ENCODE measurements around the gene TIAL1. TPM values are rescaled to one million over a fixed set of nuclear protein-coding genes. Genes with fewer than 3 reads are reported as not detected.

The TIAL1 gene
- total and polyA plus RNA-seq, 2 of the 4 experiments (the other 2 are of a cell fraction): 28.0 to 83.5 TPM

GRCh38 chr10:119642556-119643111, 45.9 kb upstream of the TIAL1 start (continued):
- no peak for TF ChIP-seq CTCF (conservative IDR thresholded peaks at IDR 0.05; ENCODE audit: low read depth, low read length)
- no peak for TF ChIP-seq CEBPB (IDR thresholded peaks at IDR 0.05; ENCODE audit: low read depth, low read length)
- no peak for TF ChIP-seq MAZ (IDR thresholded peaks at IDR 0.05; ENCODE audit: borderline replicate concordance, low read depth, low read length)

- no TSS peak for BruUV-seq (replicated peaks)
- Histone ChIP-seq H2BK5ac (ENCODE audit: low read depth, low read length, poor library complexity, severe bottlenecking) (no peak overlapping the region), H3K9me1 (ENCODE audit: insufficient read depth, low read length) (no peaks in the 10 kb centered on the region), H2AK9ac (replicated peaks; ENCODE audit: low read depth, low read length, poor library complexity) (no peak overlapping the region), H3K18ac (ENCODE audit: low read depth, low read length) (no peak overlapping the region), H3K56ac (ENCODE audit: extremely low read depth, insufficient read depth, low read length) (no peak overlapping the region), H3K9ac (ENCODE audit: low read depth, low read length) (no peak overlapping the region), H3K14ac (replicated peaks; ENCODE audit: low read depth, low read length) (no peak overlapping the region), H3K4me3 (ENCODE audit: insufficient read depth, low read depth, low read length) (no peak overlapping the region), H3K23ac (ENCODE audit: low read depth, low read length) (no peak overlapping the region), H3K36me3 (ENCODE audit: control insufficient read depth, insufficient read depth, low read length) (no peaks in the 10 kb centered on the region), H3K27ac (ENCODE audit: insufficient read depth, low read length) (no peak overlapping the region), H4K91ac (ENCODE audit: insufficient read depth, low read depth, low read length) (no peak overlapping the region), H2AFZ (replicated peaks; ENCODE audit: low read length, poor library complexity) (no peak overlapping the region), H2BK120ac (ENCODE audit: low read depth, low read length) (no peak overlapping the region), H2BK20ac (ENCODE audit: low read depth, low read length) (no peak overlapping the region), H3K79me1 (ENCODE audit: low read depth in 1 of 2, low read length in 2 of 2) (no peaks in the 10 kb centered on the region), H3K9me3 (ENCODE audit: control insufficient read depth, insufficient read depth, low read length) (peaks cover 11% of the 10 kb centered on the region), H4K20me1 (ENCODE audit: insufficient read depth, low read length) (no peaks in the 10 kb centered on the region), H3K4me2 (ENCODE audit: low read depth, low read length) (no peak overlapping the region), H3K4ac (ENCODE audit: low read depth, low read length) (no peak overlapping the region), H3K27me3 (ENCODE audit: control insufficient read depth, insufficient read depth, low read length) (no peaks in the 10 kb centered on the region), H4K8ac (ENCODE audit: low read depth in 2 of 2, low read length in 2 of 2) (no peak overlapping the region), H4K5ac (ENCODE audit: low read depth, low read length) (no peak overlapping the region), H2AK5ac (ENCODE audit: low read depth, low read length) (no peak overlapping the region), H3K4me1 (ENCODE audit: control insufficient read depth, insufficient read depth, low read length) (no peaks in the 10 kb centered on the region), H2BK15ac (ENCODE audit: low read depth, low read length) (no peak overlapping the region)
- ChIA-PET CTCF (interaction anchor here (1.1 kb wide), 1 partner anchor 25 kb away, joined by 3 read pairs; no protein-coding TSS in a partner anchor), POLR2A (ENCODE audit: unreplicated experiment) (no interaction called here)
- ATAC-seq (ENCODE audit: low read depth): no peak
- WGBS, 2 experiments (ENCODE audit: extremely low coverage in 2 of 2, insufficient read length in 1 of 2): 90% methylated on average over 5 of the region's 8 CpGs; no CpG with 5 or more reads in 1 of the 2 experiments
- in situ Hi-C loops (cut with MboI; ENCODE audit: low sequenced_read_pairs) (no loop called here), intact Hi-C loops (cut with micrococcal nuclease) (no loop called here), dilution Hi-C loops (cut with HindIII; ENCODE audit: low sequenced_read_pairs, unreplicated experiment) (no loop called here)
- no peak for DNase-seq
- TF ChIP-seq CEBPB (IDR thresholded peaks at IDR 0.05; ENCODE audit: low read depth, low read length) (no peak), MAZ (IDR thresholded peaks at IDR 0.05; ENCODE audit: borderline replicate concordance, low read depth, low read length) (no peak), ELK1 (IDR thresholded peaks at IDR 0.05; ENCODE audit: borderline replicate concordance, low read depth, low read length) (no peak), FOS (IDR thresholded peaks at IDR 0.05; ENCODE audit: low read depth, low read length) (no peak), MAFK (IDR thresholded peaks at IDR 0.05; ENCODE audit: low read depth, low read length) (no peak), RFX5 (IDR thresholded peaks at IDR 0.05; ENCODE audit: low read depth, low read length) (no peak), CHD1 (IDR thresholded peaks at IDR 0.05; ENCODE audit: low read depth, low read length) (no peak), CTCF (conservative IDR thresholded peaks at IDR 0.05; ENCODE audit: low read depth, low read length) (no peak), POLR2A (IDR thresholded peaks at IDR 0.05; ENCODE audit: low read depth, low read length) (no peak), MXI1 (IDR thresholded peaks at IDR 0.05; ENCODE audit: borderline replicate concordance, low read depth, low read length) (no peak)
Measured at GRCh38 chr10:119640875-119641526, 44.2 kb upstream of the TIAL1 start.

All from IMR-90 (cell line).